HG02973 (cell line): Measurements from ENCODE around the gene DEPDC1.
"Not testable (repeated sequence)": the region's sequence is repeated elsewhere in the genome, so short reads cannot be mapped to it uniquely, and the experiment has no call there.

Experiments
- ATAC-seq: cut with Tn5 transposase; IDR thresholded peaks from one replicate; pipeline ENCODE4 v1.9.1; 2021; ENCODE audit warnings: moderate library complexity; ENCODE audit not compliant: unreplicated experiment

The DEPDC1 gene, protein sequence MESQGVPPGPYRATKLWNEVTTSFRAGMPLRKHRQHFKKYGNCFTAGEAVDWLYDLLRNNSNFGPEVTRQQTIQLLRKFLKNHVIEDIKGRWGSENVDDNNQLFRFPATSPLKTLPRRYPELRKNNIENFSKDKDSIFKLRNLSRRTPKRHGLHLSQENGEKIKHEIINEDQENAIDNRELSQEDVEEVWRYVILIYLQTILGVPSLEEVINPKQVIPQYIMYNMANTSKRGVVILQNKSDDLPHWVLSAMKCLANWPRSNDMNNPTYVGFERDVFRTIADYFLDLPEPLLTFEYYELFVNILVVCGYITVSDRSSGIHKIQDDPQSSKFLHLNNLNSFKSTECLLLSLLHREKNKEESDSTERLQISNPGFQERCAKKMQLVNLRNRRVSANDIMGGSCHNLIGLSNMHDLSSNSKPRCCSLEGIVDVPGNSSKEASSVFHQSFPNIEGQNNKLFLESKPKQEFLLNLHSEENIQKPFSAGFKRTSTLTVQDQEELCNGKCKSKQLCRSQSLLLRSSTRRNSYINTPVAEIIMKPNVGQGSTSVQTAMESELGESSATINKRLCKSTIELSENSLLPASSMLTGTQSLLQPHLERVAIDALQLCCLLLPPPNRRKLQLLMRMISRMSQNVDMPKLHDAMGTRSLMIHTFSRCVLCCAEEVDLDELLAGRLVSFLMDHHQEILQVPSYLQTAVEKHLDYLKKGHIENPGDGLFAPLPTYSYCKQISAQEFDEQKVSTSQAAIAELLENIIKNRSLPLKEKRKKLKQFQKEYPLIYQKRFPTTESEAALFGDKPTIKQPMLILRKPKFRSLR

DNA sequence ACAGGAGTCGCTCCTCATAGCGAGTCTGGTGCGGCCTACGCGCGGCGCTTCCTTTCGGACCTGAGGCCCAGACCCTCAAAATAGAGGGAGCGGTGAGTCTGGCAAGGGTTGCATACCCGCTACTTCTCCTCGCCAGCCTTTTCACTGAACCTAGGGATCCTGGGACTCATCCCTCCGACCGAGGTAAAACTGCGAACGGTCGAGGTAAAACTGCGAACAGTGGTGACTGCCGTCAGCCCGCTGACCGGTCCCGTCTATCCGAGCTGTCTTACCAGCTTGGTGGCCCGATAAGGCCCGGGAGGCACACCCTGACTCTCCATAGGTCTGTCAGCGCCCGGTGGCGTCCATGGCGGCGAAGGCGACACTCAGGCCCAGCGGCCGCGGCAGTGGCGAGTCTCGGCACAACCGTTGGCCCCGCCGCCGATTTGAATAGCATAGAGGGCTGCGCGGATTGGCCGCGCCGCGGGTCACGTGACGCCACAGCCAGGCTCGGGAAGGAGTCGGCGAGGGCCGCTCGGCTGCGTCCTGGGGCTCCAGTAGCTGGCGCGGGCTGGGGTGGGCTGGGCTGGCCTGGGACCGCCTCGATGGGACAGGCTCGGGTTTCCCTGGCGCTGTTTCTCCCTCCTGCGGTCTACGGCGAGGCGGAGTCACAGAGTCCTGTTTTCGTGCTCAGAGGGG is at the start of gene DEPDC1:
Gene DEPDC1, minus strand, starts transcription at position 403 of the 678 bp plus-strand sequence. Its CDS starts 83 bp downstream, at position 320.
- ATAC-seq: peak; percentile 95

DNA sequence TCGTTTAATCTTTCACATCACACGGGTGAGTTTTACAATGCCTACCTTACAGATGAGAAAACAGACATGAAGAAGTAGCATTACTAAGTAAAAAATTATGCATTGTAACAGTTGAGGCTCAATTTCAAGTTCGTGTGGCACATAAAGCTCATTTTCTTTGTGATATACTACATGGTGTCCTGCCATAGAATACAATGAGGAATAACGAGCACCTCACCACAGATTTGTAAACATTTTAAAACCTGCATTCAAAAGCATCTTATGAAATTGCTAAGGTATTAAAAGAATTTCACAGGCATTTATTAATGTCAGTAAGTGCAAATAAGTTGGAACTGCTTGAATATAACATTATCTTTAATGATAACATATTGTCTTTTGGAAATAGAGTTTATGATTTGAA is 47.8 kb upstream of the DEPDC1 start:
- ATAC-seq: no peak

GRCh38 chr1:68542586-68542985 is 45.7 kb upstream of the DEPDC1 start:
- no peak for ATAC-seq

- ATAC-seq: no peak
Observed at GRCh38 chr1:68538941-68539340, 42.1 kb upstream of the DEPDC1 start.

GRCh38 chr1:68528243-68528642 is 31.4 kb upstream of the DEPDC1 start:
- no peak for ATAC-seq

GRCh38 chr1:68525781-68526180 is 28.9 kb upstream of the DEPDC1 start:
- ATAC-seq: no peak

DNA sequence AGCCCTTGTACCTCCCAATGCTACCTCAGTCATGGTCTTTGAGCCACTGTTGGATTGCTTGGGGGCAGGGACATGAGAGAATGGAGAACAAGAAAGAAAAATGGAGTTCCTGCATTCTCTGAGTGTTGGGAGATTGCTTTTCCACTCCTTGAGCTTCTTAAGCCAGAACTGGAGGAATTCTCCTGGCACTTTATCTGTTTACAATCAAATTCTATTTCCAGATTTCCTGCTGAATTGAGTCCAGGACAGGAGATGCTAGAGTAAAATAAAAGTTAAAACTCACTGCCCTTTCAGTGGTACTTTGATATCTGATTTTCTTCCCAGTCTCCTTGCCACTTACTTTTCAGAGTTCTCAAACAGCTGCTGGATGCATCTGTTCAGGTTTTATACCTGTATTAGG is 24.4 kb upstream of the DEPDC1 start:
- no peak for ATAC-seq

DNA sequence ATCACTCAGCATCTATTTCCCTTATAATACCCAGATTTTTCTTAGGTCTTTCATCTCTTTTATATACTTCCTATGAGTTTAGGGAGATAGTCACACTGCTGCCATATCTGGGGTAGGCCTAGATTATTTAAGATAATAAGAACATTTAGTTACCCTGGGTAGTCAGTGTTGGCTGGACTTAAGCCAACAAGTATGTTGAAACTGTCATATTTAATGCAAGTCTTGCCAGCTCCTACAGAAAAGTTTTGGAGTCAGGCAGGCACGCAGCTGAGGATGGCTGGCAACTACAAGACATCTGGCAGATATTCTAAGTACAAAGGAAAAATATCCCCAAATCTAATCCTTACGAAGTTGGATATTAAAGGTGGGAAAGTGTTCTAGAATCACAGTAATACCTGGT is 19.2 kb upstream of the DEPDC1 start:
- no peak for ATAC-seq

DNA sequence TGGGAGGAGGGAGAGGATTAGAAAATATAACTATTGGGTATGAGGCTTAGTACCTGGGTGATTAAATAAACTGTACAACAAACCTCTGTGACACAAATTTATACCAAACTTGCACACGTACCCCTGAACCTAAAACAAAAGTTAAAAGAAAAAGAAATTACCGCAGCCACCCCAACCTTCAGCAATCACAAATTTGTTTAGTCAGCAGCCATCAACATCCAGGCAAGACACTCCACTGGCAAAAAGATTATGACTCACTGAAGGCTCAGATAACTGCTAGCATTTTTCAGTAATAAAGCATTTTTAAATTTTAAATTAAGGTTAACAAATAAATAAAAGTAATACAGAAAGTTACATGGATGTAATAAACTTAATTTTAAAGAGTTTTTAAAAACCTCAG is 14.4 kb upstream of the DEPDC1 start:
- ATAC-seq: no peak

DNA sequence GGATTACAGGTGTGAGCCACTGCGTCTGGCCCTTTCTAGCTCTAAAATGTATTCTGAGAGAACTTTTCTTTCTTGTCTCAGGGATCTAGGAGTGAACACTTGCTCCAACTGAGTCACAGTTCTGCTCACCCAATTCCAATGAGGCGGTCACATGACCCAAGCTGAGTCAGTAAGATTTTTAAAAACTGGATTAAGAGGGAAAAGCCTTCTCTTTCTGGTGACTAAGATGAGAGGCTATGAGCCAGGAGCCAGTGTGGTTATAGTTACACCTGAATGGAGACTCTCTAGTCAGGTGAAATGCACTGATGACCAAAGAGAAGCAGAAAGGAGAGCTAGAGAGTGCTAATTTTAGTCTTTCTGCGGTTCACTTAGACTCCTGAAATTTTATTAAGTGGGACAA is 9.5 kb upstream of the DEPDC1 start:
- ATAC-seq: no peak

- ATAC-seq: no peak
Observed at GRCh38 chr1:68503085-68503484, 6.2 kb upstream of the DEPDC1 start.

GRCh38 chr1:68497358-68497698 is 446 bp upstream of the DEPDC1 start:
- peak; percentile 9 for ATAC-seq

DNA sequence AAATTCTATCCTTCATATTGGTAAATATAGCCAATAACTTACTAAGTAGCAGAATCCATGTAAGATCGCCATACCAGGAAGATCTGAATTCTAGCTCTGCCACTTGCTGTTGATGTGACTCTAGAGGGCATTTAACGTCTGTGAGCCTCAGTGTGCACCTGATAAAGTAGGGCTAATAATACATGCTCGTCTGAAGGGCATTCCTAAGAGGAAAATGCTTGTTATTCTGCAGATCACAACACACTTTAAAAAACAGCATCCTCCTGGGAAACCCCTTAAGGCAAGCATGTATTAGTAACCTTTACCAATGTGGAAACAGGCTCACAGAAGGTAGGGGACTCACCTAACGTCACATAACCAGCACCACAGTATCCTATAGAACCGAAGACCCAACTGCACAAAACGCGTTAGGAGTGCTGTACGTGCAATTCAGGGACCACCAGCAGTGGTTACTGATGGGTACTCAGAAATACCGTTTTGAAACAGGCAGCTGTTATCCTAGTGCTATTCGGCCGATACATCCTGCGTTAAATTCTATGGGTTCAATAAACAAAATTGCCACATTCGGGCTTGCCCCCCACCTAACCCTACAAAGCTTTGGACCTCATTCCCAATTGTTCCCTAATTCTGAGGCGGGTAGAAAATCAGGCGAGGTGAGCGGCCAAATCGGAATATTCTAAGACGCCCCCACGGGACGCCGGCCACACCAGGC is 758 bp downstream of the DEPDC1 start:
- ATAC-seq: peak; percentile 21

DNA sequence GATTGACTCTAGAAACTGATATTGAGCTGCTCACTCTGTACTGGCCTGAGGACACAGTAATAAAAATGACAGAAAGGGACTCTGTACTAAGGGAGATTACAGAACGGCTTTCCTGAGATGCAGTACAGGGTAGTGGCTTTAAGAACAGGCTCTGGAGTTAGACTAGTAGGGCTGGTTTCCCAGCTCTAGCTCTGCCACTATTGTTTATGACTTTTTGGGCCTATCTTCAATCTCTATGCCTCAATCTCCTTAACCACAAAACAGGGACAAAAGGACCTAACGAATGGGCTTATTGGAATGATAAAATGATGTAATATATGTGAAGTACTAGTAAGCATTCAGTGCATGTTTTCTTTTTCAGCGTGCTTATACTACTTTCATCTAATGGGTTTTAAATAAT is 1.4 kb downstream of the DEPDC1 start:
- ATAC-seq: no peak

GRCh38 chr1:68493193-68493592 is 3.7 kb downstream of the DEPDC1 start:
- no peak for ATAC-seq

- ATAC-seq: not testable (repeated sequence)
Observed at GRCh38 chr1:68492255-68492654, 4.6 kb downstream of the DEPDC1 start.

- no peak for ATAC-seq
Observed at GRCh38 chr1:68490046-68490651, 6.7 kb downstream of the DEPDC1 start.

GRCh38 chr1:68485431-68486022 is 11.4 kb downstream of the DEPDC1 start:
- ATAC-seq: no peak

DNA sequence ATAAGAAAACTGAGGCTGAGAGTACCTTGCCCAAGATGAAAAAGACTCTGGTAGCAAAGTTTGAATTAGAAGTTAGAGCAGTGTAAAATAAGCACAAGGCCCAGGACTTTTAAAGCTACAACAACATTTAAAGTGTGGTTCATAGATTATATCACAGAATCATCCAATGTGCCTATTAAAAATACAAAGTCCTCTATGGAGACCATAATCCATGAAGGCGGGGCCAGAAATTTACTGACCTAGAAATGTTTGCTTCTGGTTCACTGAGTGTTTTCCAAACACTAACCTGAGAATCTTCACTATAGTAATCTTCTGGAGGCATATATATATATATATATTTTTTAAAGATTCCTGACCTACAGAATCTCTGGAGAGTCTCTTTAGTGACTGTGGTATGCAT is 12.3 kb downstream of the DEPDC1 start:
- no peak for ATAC-seq

GRCh38 chr1:68481041-68481440 is 15.8 kb downstream of the DEPDC1 start:
- ATAC-seq: no peak
